Measurements from ENCODE around the gene ALOX5AP.

The ALOX5AP gene

GRCh38 chr13:30735025-30735871 lies at the start of gene ALOX5AP:
Gene ALOX5AP, plus strand, starts transcription at chr13:30735543. Its CDS starts 63 bp downstream, at chr13:30735606.
- no peak for DNase-seq (ENCODE audit: low read depth in 2 of 2)

- no peak for DNase-seq (ENCODE audit: low read depth in 2 of 2)
Observed at GRCh38 chr13:30685987-30686386, 49.4 kb upstream of the ALOX5AP start.

- no peak for DNase-seq (ENCODE audit: low read depth in 2 of 2)
Observed at GRCh38 chr13:30687601-30688000, 47.7 kb upstream of the ALOX5AP start.

GRCh38 chr13:30689752-30690151 lies 45.6 kb upstream of the ALOX5AP start:
- DNase-seq (ENCODE audit: low read depth in 2 of 2), result no peak

GRCh38 chr13:30690282-30691188 lies 44.8 kb upstream of the ALOX5AP start:
- DNase-seq (ENCODE audit: low read depth in 2 of 2), result no peak

- DNase-seq (ENCODE audit: low read depth in 2 of 2), result no peak
Observed at GRCh38 chr13:30692113-30692512, 43.2 kb upstream of the ALOX5AP start.

GRCh38 chr13:30696278-30697176 lies 38.8 kb upstream of the ALOX5AP start:
- no peak for DNase-seq (ENCODE audit: low read depth in 2 of 2)

- no peak for DNase-seq (ENCODE audit: low read depth in 2 of 2)
Observed at GRCh38 chr13:30697177-30697953, 38.0 kb upstream of the ALOX5AP start.

- no peak for DNase-seq (ENCODE audit: low read depth in 2 of 2)
Observed at GRCh38 chr13:30697996-30698401, 37.3 kb upstream of the ALOX5AP start.

- no peak for DNase-seq (ENCODE audit: low read depth in 2 of 2)
Observed at GRCh38 chr13:30698488-30699005, 36.8 kb upstream of the ALOX5AP start.

GRCh38 chr13:30700364-30700763 lies 35.0 kb upstream of the ALOX5AP start:
- DNase-seq (ENCODE audit: low read depth in 2 of 2), result no peak

- no peak for DNase-seq (ENCODE audit: low read depth in 2 of 2)
Observed at GRCh38 chr13:30702006-30702405, 33.3 kb upstream of the ALOX5AP start.

- no peak for DNase-seq (ENCODE audit: low read depth in 2 of 2)
Observed at GRCh38 chr13:30704596-30704995, 30.7 kb upstream of the ALOX5AP start.

GRCh38 chr13:30705680-30706079 lies 29.7 kb upstream of the ALOX5AP start:
- DNase-seq (ENCODE audit: low read depth in 2 of 2), result no peak

GRCh38 chr13:30708541-30708940 lies 26.8 kb upstream of the ALOX5AP start:
- DNase-seq (ENCODE audit: low read depth in 2 of 2), result no peak

GRCh38 chr13:30710442-30710841 lies 24.9 kb upstream of the ALOX5AP start:
- no peak for DNase-seq (ENCODE audit: low read depth in 2 of 2)

GRCh38 chr13:30711375-30711774 lies 24.0 kb upstream of the ALOX5AP start:
- no peak for DNase-seq (ENCODE audit: low read depth in 2 of 2)

GRCh38 chr13:30711837-30712236 lies 23.5 kb upstream of the ALOX5AP start:
- no peak for DNase-seq (ENCODE audit: low read depth in 2 of 2)

- DNase-seq (ENCODE audit: low read depth in 2 of 2), result no peak
Observed at GRCh38 chr13:30712536-30713532, 22.5 kb upstream of the ALOX5AP start.

Measured in stimulated activated CD8-positive, alpha-beta memory T cell treated with anti-CD3 and anti-CD28 coated beads, Interleukin-15, amount 100 ng/mL, for 4 hours (primary cell).